ENCODE data around the gene KCNJ14. TPM values are rescaled to one million over a fixed set of nuclear protein-coding genes. Genes with fewer than 3 reads are reported as not detected.
A peak's percentile ranks its signal among the peaks of the same experiment; 100 is the strongest.

Gene KCNJ14
- total RNA-seq, 1 donor from 2014 or later: 2.0 TPM

DNA sequence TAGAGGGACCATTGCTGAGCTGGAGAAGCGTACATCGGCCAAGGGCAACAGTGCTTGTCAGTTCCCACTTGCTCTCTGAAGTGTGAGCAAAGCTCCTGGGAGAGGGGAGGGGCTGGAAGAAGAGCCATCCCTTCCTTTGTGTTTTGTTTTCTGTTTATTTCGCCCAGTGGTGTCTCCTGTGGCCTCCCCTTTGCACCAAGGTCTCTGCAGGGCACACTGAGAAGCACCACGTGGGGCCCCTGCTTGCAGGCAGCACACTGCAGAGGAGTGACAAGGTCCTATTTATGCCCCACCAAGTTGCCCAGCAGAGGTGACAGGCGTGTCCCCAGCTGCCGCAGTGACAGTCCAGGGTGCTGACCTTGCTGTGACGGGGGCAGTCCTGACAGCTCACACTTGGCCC is 38.0 kb upstream of the KCNJ14 start:
- H3K27me3 Mint-ChIP-seq: no peaks in the 10 kb centered on the region
- no peaks in the 10 kb centered on the region for H3K9me3 Mint-ChIP-seq (ENCODE audit: low read depth)
- H3K4me3 Mint-ChIP-seq (ENCODE audit: low read depth): no peak overlapping the region
- no peak for DNase-seq (ENCODE audit: low spot score, unreplicated experiment)
- H3K27ac Mint-ChIP-seq: peak overlapping the region; percentile 57
- TF ChIP-seq CTCF (IDR thresholded peaks at IDR 0.05; ENCODE audit: unreplicated experiment): no peak
- peaks cover 4% of the 10 kb centered on the region for H3K4me1 Mint-ChIP-seq (ENCODE audit: low read depth)
- H3K36me3 Mint-ChIP-seq (ENCODE audit: insufficient read depth): no peaks in the 10 kb centered on the region

DNA sequence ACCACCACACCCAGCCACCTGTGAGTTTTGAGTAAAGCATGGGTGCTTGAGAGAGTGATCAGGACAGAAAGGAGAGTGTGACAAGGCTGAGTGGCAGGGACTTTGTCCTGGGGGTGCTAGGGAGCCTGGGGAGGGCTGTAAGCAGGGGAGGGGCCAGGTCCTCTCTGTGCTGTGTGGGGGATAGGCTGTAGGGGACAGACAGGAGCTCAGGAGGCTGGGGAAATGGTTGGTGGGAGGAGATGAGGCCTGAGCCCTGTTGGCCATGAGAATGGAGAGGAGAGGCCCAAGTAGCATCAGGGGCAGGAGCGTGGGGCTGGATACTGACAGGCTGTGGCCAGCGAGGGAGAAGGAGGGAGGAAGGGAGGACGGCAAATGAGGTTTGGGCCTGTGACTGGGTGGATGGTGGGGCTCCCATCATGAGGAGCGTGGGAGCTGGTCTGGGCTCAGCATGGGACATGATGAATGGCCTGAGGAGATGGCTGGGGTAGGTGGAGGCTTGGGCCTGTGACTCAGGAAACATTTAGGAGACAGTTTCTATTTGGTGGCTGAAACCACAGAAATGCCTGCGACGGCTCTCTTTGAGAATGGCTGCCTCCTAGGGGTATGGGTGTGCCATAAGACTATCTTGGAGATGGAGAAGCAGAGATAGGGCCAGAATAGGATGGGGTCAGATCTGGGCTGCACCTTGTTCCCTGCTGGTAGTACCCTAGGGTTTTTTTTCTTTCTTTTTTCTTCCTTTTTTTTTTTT is 36.9 kb upstream of the KCNJ14 start:
- no peak for DNase-seq (ENCODE audit: low spot score, unreplicated experiment)
- no peak overlapping the region for H3K4me3 Mint-ChIP-seq (ENCODE audit: low read depth)
- no peaks in the 10 kb centered on the region for H3K9me3 Mint-ChIP-seq (ENCODE audit: low read depth)
- H3K36me3 Mint-ChIP-seq (ENCODE audit: insufficient read depth): no peaks in the 10 kb centered on the region
- no peaks in the 10 kb centered on the region for H3K27me3 Mint-ChIP-seq
- TF ChIP-seq CTCF (IDR thresholded peaks at IDR 0.05; ENCODE audit: unreplicated experiment): no peak
- peaks cover 6% of the 10 kb centered on the region for H3K4me1 Mint-ChIP-seq (ENCODE audit: low read depth)
- H3K27ac Mint-ChIP-seq: peak overlapping the region; percentile 64

DNA sequence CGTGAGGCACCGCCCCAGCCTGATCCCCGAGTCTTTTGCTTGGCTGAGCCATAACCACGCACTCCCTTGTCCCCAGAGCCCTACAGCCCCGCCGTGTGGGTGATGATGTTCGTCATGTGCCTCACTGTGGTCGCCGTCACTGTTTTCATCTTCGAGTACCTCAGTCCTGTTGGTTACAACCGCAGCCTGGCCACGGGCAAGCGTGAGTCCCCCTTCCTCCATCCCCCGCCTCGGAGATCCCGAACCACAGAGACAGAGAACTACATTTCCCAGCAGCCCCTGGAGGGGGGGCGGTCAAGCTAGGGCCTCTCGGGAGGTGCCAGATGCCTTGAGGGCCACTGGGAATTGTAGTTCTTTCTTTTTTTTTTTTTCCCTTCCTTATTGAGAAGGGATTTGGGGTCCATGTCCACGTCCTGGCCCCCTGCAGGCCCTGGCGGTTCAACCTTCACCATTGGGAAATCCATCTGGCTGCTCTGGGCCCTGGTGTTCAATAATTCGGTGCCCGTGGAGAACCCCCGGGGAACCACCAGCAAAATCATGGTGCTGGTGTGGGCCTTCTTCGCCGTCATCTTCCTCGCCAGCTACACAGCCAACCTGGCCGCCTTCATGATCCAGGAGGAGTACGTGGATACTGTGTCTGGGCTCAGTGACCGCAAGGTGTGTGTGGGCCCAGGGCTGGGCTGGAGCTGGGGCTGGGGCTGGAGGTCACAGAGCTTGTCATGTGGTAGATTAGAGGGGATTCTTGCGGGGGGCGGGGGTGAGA is 36.0 kb upstream of the KCNJ14 start:
- no peak overlapping the region for H3K4me3 Mint-ChIP-seq (ENCODE audit: low read depth)
- peaks cover 4% of the 10 kb centered on the region for H3K4me1 Mint-ChIP-seq (ENCODE audit: low read depth)
- H3K27ac Mint-ChIP-seq: no peak overlapping the region
- TF ChIP-seq CTCF (IDR thresholded peaks at IDR 0.05; ENCODE audit: unreplicated experiment): no peak
- H3K27me3 Mint-ChIP-seq: no peaks in the 10 kb centered on the region
- DNase-seq (ENCODE audit: low spot score, unreplicated experiment): no peak
- H3K36me3 Mint-ChIP-seq (ENCODE audit: insufficient read depth): no peaks in the 10 kb centered on the region
- no peaks in the 10 kb centered on the region for H3K9me3 Mint-ChIP-seq (ENCODE audit: low read depth)

DNA sequence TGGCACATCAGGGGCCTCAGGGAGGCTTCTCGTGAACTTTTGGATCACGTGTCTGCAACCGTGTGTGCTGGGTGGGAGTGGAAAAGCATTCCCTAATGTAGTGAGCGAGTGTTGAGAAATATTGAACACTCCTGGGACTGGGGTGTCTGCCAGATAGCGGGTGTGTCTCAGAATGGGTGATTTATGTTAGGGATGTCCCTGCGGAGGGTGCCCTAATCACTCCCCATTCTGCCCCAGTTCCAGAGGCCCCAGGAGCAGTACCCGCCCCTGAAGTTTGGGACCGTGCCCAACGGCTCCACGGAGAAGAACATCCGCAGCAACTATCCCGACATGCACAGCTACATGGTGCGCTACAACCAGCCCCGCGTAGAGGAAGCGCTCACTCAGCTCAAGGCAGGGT is 33.8 kb upstream of the KCNJ14 start:
- TF ChIP-seq CTCF (IDR thresholded peaks at IDR 0.05; ENCODE audit: unreplicated experiment): no peak
- no peaks in the 10 kb centered on the region for H3K27me3 Mint-ChIP-seq
- no peaks in the 10 kb centered on the region for H3K9me3 Mint-ChIP-seq (ENCODE audit: low read depth)
- H3K27ac Mint-ChIP-seq: no peak overlapping the region
- no peak for DNase-seq (ENCODE audit: low spot score, unreplicated experiment)
- no peak overlapping the region for H3K4me3 Mint-ChIP-seq (ENCODE audit: low read depth)
- H3K36me3 Mint-ChIP-seq (ENCODE audit: insufficient read depth): no peaks in the 10 kb centered on the region
- H3K4me1 Mint-ChIP-seq (ENCODE audit: low read depth): peaks cover 4% of the 10 kb centered on the region

- Mint-ChIP-seq H3K4me3 (ENCODE audit: low read depth) (no peak overlapping the region), H3K4me1 (ENCODE audit: low read depth) (peaks cover 4% of the 10 kb centered on the region), H3K9me3 (ENCODE audit: low read depth) (no peaks in the 10 kb centered on the region), H3K36me3 (ENCODE audit: insufficient read depth) (no peaks in the 10 kb centered on the region), H3K27me3 (no peaks in the 10 kb centered on the region), H3K27ac (peak overlapping the region; percentile 46)
- TF ChIP-seq CTCF (IDR thresholded peaks at IDR 0.05; ENCODE audit: unreplicated experiment): no peak
- DNase-seq (ENCODE audit: low spot score, unreplicated experiment): no peak
Observed at GRCh38 chr19:48424694-48425219, 30.6 kb upstream of the KCNJ14 start.

All from progenitor cell of endocrine pancreas (in vitro differentiated cells).